NCI-H2171 (cell line): ENCODE measurements around the gene BEND4.

Experiments used
- DNase-seq: peaks from one replicate; lab custom pipeline; 2025; lab: John Stamatoyannopoulos, UW

BEND4 gene

GRCh38 chr4:42104521-42104920, 47.9 kb downstream of the BEND4 start:
- DNase-seq = no peak

GRCh38 chr4:42101446-42101975, 50.9 kb downstream of the BEND4 start:
- DNase-seq = no peak

- DNase-seq = no peak
Observed at GRCh38 chr4:42088386-42088785, 64.1 kb downstream of the BEND4 start.

- no peak for DNase-seq
Observed at GRCh38 chr4:42083816-42084215, 68.6 kb downstream of the BEND4 start.

GRCh38 chr4:42080306-42080705, 72.1 kb downstream of the BEND4 start:
- DNase-seq = no peak

- DNase-seq = no peak
Observed at GRCh38 chr4:42078184-42078801, 74.2 kb downstream of the BEND4 start.

GRCh38 chr4:42074294-42074693, 78.2 kb downstream of the BEND4 start:
- DNase-seq = no peak

- no peak for DNase-seq
Observed at GRCh38 chr4:42070463-42070862, 82.0 kb downstream of the BEND4 start.

- no peak for DNase-seq
Observed at GRCh38 chr4:42067264-42067663, 85.2 kb downstream of the BEND4 start.

- DNase-seq = no peak
Observed at GRCh38 chr4:42066402-42066801, 86.1 kb downstream of the BEND4 start.
